GM20431 (cell line): ENCODE data around the gene ZNF574.
"Not testable (repeated sequence)": the region's sequence is repeated elsewhere in the genome, so short reads cannot be mapped to it uniquely, and the experiment has no call there.

ENCODE experiments used
- in situ Hi-C: fragments of 300-500 bp; cut with MseI, MboI; formaldehyde crosslinking; loops from one replicate; pipeline ENCODE4 v1.15.0; 2020; ENCODE audit warnings: low sequenced_read_pairs; ENCODE audit not compliant: unreplicated experiment

ZNF574 gene

GRCh38 chr19:42095814-42096230 is 19.9 kb downstream of the ZNF574 start:
- in situ Hi-C loops = no loop called here

GRCh38 chr19:42096255-42096837 is 20.4 kb downstream of the ZNF574 start:
- in situ Hi-C loops = no loop called here

GRCh38 chr19:42097461-42097860 is 21.5 kb downstream of the ZNF574 start:
- in situ Hi-C loops = no loop called here

GRCh38 chr19:42098781-42099180 is 22.8 kb downstream of the ZNF574 start:
- in situ Hi-C loops = no loop called here

GRCh38 chr19:42099336-42099925 is 23.5 kb downstream of the ZNF574 start:
- in situ Hi-C loops = no loop called here

GRCh38 chr19:42100241-42100640 is 24.3 kb downstream of the ZNF574 start:
- in situ Hi-C loops = not testable (repeated sequence)

- in situ Hi-C loops = no loop called here
These were observed 26.9 kb downstream of the ZNF574 start for GRCh38 chr19:42102877-42103276.

- in situ Hi-C loops = no loop called here
These were observed 29.4 kb downstream of the ZNF574 start for GRCh38 chr19:42105368-42105767.

GRCh38 chr19:42108527-42109389 is 32.8 kb downstream of the ZNF574 start:
- in situ Hi-C loops = no loop called here

GRCh38 chr19:42109896-42110295 is 33.9 kb downstream of the ZNF574 start:
- in situ Hi-C loops = no loop called here

- in situ Hi-C loops = no loop called here
These were observed 34.7 kb downstream of the ZNF574 start for GRCh38 chr19:42110658-42111057.

GRCh38 chr19:42111384-42111783 is 35.4 kb downstream of the ZNF574 start:
- in situ Hi-C loops = no loop called here

GRCh38 chr19:42111811-42112210 is 35.8 kb downstream of the ZNF574 start:
- in situ Hi-C loops = no loop called here

- in situ Hi-C loops = no loop called here
These were observed 37.8 kb downstream of the ZNF574 start for GRCh38 chr19:42113641-42114348.

- in situ Hi-C loops = no loop called here
These were observed 38.4 kb downstream of the ZNF574 start for GRCh38 chr19:42114412-42114811.

GRCh38 chr19:42115219-42115618 is 39.3 kb downstream of the ZNF574 start:
- in situ Hi-C loops = no loop called here

- in situ Hi-C loops = no loop called here
These were observed 39.7 kb downstream of the ZNF574 start for GRCh38 chr19:42115705-42116104.

- in situ Hi-C loops = no loop called here
These were observed 40.5 kb downstream of the ZNF574 start for GRCh38 chr19:42116308-42117075.

GRCh38 chr19:42117076-42117475 is 41.1 kb downstream of the ZNF574 start:
- in situ Hi-C loops = no loop called here
